Stimulated activated CD4-positive, alpha-beta T cell treated with anti-CD3 and anti-CD28 coated beads, TNF-alpha, amount 100 ng/mL, for 4 hours (primary cell): Measurements from ENCODE around the gene HMGB4.

ENCODE experiments used
- DNase-seq, 3 experiments: peaks; one replicate each; pipeline ENCODE4 v3.0.0-alpha.2; 2020; ENCODE audit warnings: low read depth in 3 of 3

Gene HMGB4

DNA sequence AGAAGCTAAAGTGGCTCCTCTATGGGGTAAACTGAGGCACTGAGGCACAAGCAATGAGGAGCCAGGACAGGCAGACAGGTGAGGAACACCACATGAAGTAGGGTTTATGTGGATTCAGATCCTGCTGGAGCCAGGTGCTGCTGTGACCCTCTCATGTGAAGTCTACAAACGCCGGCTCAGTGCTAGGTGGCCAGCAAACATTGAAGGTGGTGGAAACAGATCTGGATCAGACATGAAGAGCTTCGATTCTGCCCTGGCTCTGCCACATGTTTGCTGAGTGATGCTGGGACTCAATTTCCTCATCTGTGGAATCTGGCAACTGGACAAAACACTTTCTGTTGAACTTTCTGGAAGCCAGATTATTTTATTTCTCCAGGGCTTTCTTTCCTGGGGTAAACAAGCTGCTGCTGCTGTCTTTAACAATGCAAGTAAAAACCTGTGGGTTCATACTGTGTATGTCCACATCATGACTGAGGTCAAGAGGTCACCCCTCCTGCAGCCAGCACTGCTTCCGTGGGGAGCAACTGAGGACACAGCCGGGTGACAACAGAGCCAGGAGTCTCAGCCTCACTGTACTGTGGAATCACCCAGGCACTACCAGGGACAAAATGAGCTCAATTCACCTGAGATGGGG is 33.3 kb downstream of the HMGB4 start:
- DNase-seq, result no peak

DNA sequence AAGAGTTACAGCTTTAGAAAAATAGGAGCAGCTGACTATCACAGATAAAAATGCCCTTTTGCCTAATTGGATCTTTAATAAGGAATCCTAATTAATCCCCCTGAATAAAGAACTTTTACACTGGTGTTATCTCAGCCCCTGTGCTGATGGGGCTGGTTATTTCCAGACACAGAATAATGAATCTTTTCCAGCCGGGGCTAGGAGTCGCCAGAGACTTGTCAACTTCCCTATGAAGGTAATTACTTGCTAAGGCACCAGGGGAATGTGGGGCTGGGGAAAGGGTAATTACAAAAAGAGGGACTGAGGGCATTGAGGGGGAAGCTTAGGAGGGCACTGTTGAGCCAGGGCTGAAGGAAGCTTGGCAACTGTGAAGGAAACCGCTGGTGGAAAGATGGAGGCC is 34.5 kb downstream of the HMGB4 start:
- DNase-seq, result no peak

- no peak for DNase-seq
Measured at GRCh38 chr1:33898881-33899280, 35.0 kb downstream of the HMGB4 start.

DNA sequence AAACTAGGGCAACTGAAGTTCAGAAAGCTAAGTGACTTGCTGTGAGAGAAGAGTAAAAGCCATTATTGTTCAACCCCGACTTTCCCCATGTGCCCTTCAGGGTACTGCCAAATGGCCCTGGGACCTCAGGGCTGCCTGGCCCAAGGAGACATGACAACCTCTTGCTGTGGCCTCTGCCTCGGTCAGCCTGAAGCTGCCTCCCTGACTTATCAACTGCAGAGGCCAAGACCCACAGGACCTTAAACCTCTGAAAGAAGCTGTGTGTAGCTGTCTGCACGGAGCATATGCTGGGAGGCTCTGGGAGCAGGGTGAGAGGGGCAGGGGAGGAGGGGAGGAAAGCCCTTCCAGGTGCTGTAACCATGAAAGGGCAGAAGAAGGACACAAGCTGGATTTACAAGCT is 35.9 kb downstream of the HMGB4 start:
- DNase-seq, result no peak

DNA sequence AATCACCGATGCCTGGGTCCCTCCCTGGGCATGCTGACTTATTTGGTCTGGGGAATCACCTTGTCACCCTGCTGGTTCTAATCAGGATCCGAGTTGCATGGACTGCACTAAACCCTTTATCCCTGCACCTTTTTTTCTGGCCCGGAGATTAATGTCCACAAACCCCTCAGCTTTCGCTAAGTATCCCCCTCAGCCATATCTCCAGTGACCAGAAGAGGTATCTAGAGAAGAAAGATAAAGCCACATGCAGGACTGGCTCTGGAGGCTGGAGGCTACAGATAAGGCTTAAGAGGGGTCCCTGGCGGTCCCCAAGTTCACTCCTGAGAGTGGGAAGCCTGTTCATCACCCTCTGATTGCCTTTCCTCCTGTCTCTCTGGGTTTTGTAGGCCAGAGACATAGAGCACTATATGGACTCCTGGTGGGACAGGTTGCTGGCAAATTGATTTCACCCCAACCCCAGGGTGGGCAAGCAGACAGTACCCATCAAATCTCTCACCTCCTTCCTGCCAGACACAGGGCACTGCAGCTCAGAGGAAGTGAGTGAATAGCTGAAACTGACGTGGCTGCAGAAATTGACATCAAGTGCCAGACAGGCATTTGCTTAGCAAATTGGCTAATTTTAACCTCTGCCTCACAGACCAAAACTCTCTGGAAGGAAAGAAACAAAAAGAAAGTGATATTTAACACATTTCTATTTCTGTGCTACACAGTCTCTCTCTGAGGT is 38.8 kb downstream of the HMGB4 start:
- no peak for DNase-seq

GRCh38 chr1:33903210-33903589 is 39.3 kb downstream of the HMGB4 start:
- DNase-seq, result no peak

GRCh38 chr1:33905241-33905640 is 41.4 kb downstream of the HMGB4 start:
- DNase-seq, result no peak

DNA sequence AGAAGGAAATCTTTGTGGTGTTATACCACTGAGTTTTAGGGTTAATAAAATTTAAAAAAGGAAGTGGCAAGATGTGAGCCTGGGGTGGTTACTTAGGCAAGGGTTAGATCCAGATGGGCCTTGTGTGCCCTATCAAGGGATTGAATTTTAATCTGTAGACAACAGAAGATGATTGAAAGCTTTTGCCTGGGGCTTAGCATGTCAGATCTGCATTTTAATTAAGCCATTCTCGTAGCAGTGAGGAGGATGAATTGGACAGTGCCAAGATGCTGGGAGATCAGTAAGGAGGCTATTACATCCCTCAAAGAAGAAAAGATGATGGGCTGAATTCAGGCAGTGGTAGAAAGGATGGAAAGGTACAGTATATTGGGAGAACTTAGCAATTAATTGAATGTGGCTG is 42.3 kb downstream of the HMGB4 start:
- no peak for DNase-seq

DNA sequence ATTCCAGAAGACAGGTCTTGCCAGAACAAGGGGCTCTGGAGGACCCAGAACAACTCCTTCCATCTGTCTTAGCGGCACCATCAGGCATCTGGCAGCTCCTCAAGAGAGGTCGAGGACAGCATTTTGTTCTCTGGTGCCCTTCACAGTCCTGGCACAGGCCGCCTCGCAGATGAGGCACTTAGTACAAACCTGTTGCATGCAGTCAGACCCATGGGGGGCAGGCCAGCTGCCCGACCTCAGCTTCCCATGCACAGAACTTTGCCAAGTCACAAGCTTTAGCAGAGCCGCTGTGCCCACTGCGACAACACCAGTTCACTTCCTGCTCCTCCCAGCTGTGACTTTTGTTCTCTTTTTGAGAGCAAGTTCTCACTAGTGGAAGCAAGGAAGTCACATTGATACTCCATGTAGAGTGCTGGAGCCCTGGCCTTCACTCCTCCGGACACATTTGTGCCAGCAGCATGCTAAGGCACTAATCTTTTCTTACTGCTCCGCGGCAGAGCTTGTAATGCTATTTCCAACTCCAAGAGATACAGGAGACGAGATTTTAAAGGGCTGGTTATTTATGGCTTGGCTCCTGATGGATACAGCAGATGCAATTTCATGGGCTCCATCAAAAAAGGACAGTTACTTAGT is 44.6 kb downstream of the HMGB4 start:
- no peak for DNase-seq
